H9 (cell line): ENCODE measurements around the gene ANKRD44. TPM values are rescaled to one million over a fixed set of nuclear protein-coding genes. Genes with fewer than 3 reads are reported as not detected.

ENCODE experiments used
- DNase-seq: peaks from one replicate; pipeline ENCODE4 v3.0.0-alpha.2; 2017
- H2AFZ ChIP-seq: one replicate; pipeline ENCODE4 v1.6.1; 2013; ENCODE audit warnings: mild to moderate bottlenecking, low read length, control low read depth, moderate library complexity
- H2AK5ac ChIP-seq: 2 replicates; pipeline ENCODE4 v1.6.1; 2013; ENCODE audit warnings: low read length, control low read depth, mixed read lengths; ENCODE audit not compliant: insufficient read length
- H2BK120ac ChIP-seq: one replicate; pipeline ENCODE4 v1.6.1; 2013; ENCODE audit warnings: low read depth, mild to moderate bottlenecking, low read length, control low read depth, inconsistent platforms; ENCODE audit not compliant: poor library complexity, severe bottlenecking
- H2BK12ac ChIP-seq: 2 replicates; pipeline ENCODE4 v1.6.1; 2013; ENCODE audit warnings: low read length, control low read depth, mixed read lengths, low read depth; ENCODE audit not compliant: insufficient read length
- H2BK15ac ChIP-seq: 2 replicates; pipeline ENCODE4 v1.6.1; 2013; ENCODE audit warnings: low read depth, low read length, control low read depth
- H2BK20ac ChIP-seq: one replicate; pipeline ENCODE4 v1.6.1; 2013; ENCODE audit warnings: low read depth, mild to moderate bottlenecking, low read length, control low read depth, inconsistent platforms; ENCODE audit not compliant: poor library complexity, severe bottlenecking
- H2BK5ac ChIP-seq: 2 replicates; pipeline ENCODE4 v1.6.1; 2013; ENCODE audit warnings: low read length, control low read depth, mixed read lengths; ENCODE audit not compliant: insufficient read length
- H3K14ac ChIP-seq: 2 replicates; pipeline ENCODE4 v1.6.1; 2013; ENCODE audit warnings: low read length, control low read depth; ENCODE audit not compliant: insufficient read depth
- H3K18ac ChIP-seq: 2 replicates; pipeline ENCODE4 v1.6.1; 2013; ENCODE audit warnings: low read depth, mild to moderate bottlenecking, mixed read lengths, low read length, control low read depth; ENCODE audit not compliant: insufficient read length
- H3K23ac ChIP-seq: 2 replicates; pipeline ENCODE4 v1.6.1; 2013; ENCODE audit warnings: low read length, control low read depth, mixed read lengths, low read depth; ENCODE audit not compliant: insufficient read length
- H3K23me2 ChIP-seq: 2 replicates; pipeline ENCODE4 v1.6.1; 2013; ENCODE audit warnings: low read depth, mild to moderate bottlenecking, mixed read lengths, low read length, control low read depth; ENCODE audit not compliant: insufficient read length, poor library complexity, severe bottlenecking
- H3K27ac ChIP-seq: 2 replicates; pipeline ENCODE4 v1.5.1; 2013; ENCODE audit warnings: low read length, control low read depth, mixed read lengths, low read depth; ENCODE audit not compliant: insufficient read length
- H3K27me3 ChIP-seq: 2 replicates; pipeline ENCODE4 v1.6.1; 2013; ENCODE audit warnings: low read length, control low read depth, inconsistent platforms; ENCODE audit not compliant: insufficient read depth
- H3K4ac ChIP-seq: 2 replicates; pipeline ENCODE4 v1.6.1; 2013; ENCODE audit warnings: low read depth, mild to moderate bottlenecking, control low read depth, inconsistent platforms, low read length, moderate library complexity
- H3K4me1 ChIP-seq: 2 replicates; pipeline ENCODE4 v1.6.1; 2013; ENCODE audit warnings: low read length, control low read depth, inconsistent platforms; ENCODE audit not compliant: insufficient read depth
- H3K4me2 ChIP-seq: 2 replicates; pipeline ENCODE4 v1.6.1; 2013; ENCODE audit warnings: low read length, control low read depth, mixed read lengths; ENCODE audit not compliant: insufficient read length, insufficient read depth
- H3K56ac ChIP-seq: 2 replicates; pipeline ENCODE4 v1.6.1; 2013; ENCODE audit warnings: low read depth, mild to moderate bottlenecking, mixed read lengths, low read length, control low read depth; ENCODE audit not compliant: insufficient read length
- H3K79me1 ChIP-seq: 2 replicates; pipeline ENCODE4 v1.6.1; 2013; ENCODE audit warnings: low read depth, mild to moderate bottlenecking, moderate library complexity, low read length, control low read depth, inconsistent platforms; ENCODE audit not compliant: insufficient read depth, poor library complexity, severe bottlenecking
- H3K79me2 ChIP-seq: 2 replicates; pipeline ENCODE4 v1.6.1; 2013; ENCODE audit warnings: low read length, control low read depth, inconsistent platforms; ENCODE audit not compliant: insufficient read depth
- H3K9ac ChIP-seq: 2 replicates; pipeline ENCODE4 v1.6.1; 2013; ENCODE audit warnings: low read length, control low read depth, mixed read lengths; ENCODE audit not compliant: insufficient read length; ENCODE audit errors: extremely low read depth
- H3K9me3 ChIP-seq: one replicate; pipeline ENCODE4 v1.6.1; 2013; ENCODE audit warnings: low read depth, low read length, inconsistent platforms; ENCODE audit not compliant: control insufficient read depth
- H3T11ph ChIP-seq: one replicate; pipeline ENCODE4 v1.6.1; 2013; ENCODE audit warnings: mild to moderate bottlenecking, low read length, control low read depth, inconsistent platforms
- H4K20me1 ChIP-seq: one replicate; pipeline ENCODE4 v1.6.1; 2013; ENCODE audit not compliant: control insufficient read depth, insufficient read length, insufficient read depth
- H4K5ac ChIP-seq: 2 replicates; pipeline ENCODE4 v1.6.1; 2013; ENCODE audit warnings: low read depth, mild to moderate bottlenecking, mixed read lengths, low read length, control low read depth; ENCODE audit not compliant: insufficient read length
- H4K8ac ChIP-seq: replicated peaks from 2 replicates; pipeline ENCODE4 v1.6.1; 2013; ENCODE audit warnings: low read length, control low read depth, mixed read lengths, low read depth; ENCODE audit not compliant: insufficient read length
- H4K91ac ChIP-seq: 2 replicates; pipeline ENCODE4 v1.6.1; 2013; ENCODE audit warnings: low read depth, mild to moderate bottlenecking, moderate library complexity, mixed read lengths, low read length, control low read depth; ENCODE audit not compliant: insufficient read length
- H3K27ac Mint-ChIP-seq, 3 experiments: 2 replicates in 2 of 3; 3 replicates in 1 of 3; pipeline ENCODE4 v1.8.0; 2020 to 2021; ENCODE audit warnings: mixed read lengths in 3 of 3, mild to moderate bottlenecking in 1 of 3, moderate library complexity in 1 of 3
- H3K27me3 Mint-ChIP-seq: 2 replicates; pipeline ENCODE4 v1.8.0; 2021; ENCODE audit warnings: low read depth, mild to moderate bottlenecking, moderate library complexity, mixed read lengths
- H3K36me3 Mint-ChIP-seq, 3 experiments: 2 replicates in 2 of 3; 3 replicates in 1 of 3; pipeline ENCODE4 v1.8.0; 2020 to 2021; ENCODE audit warnings: low read depth in 3 of 3, mixed read lengths in 3 of 3; ENCODE audit not compliant: insufficient read depth in 1 of 3
- H3K4me1 Mint-ChIP-seq, 2 experiments: 2 replicates each; pipeline ENCODE4 v1.8.0; 2020; ENCODE audit warnings: mixed read lengths in 2 of 2
- H3K4me3 Mint-ChIP-seq, 2 experiments: 2 replicates in 1 of 2; 3 replicates in 1 of 2; pipeline ENCODE4 v1.8.0; 2020 to 2021; ENCODE audit warnings: mild to moderate bottlenecking in 2 of 2, mixed read lengths in 2 of 2, moderate library complexity in 1 of 2
- H3K9me3 Mint-ChIP-seq, 2 experiments: 2 replicates in 1 of 2; 3 replicates in 1 of 2; pipeline ENCODE4 v1.8.0; 2020; ENCODE audit warnings: mild to moderate bottlenecking in 2 of 2, mixed read lengths in 2 of 2, moderate library complexity in 1 of 2
- CTCF ChIP-seq: fragments of 200-600 bp; sonication (generic); conservative IDR thresholded peaks from 3 replicates; pipeline ENCODE4 v1.8.0; 2021; ENCODE audit warnings: antibody characterized with exemption, mild to moderate bottlenecking
- WGBS: extraction: QIAGEN DNeasy Blood & Tissue Kit; methylation state at CpG from one replicate; pipeline ENCODE4 v1.1.7; 2013; ENCODE audit warnings: missing lambda C conversion rate, low lambda C conversion rate, mixed read lengths; ENCODE audit not compliant: insufficient read length; ENCODE audit errors: extremely low coverage; 5-methylcytosine and 5-hydroxymethylcytosine counted together
- total RNA-seq: library from RNA; stranded (reverse); gene quantifications from 2 replicates; pipeline ENCODE4 v1.2.1, GENCODE V29; 2021

Gene ANKRD44
- total RNA-seq, 1 experiment from 2014 or later, result 1.9 TPM

- H3K36me3 Mint-ChIP-seq, result no peaks in the 10 kb centered on the region
- no CpG with 5 or more reads among the region's 5 CpGs for WGBS
These were observed 267.8 kb downstream of the ANKRD44 start for GRCh38 chr2:197042739-197043196.

More at GRCh38 chr2:197042739-197043196, 267.8 kb downstream of the ANKRD44 start:
- H4K5ac ChIP-seq, result no peak overlapping the region
- H3K79me1 ChIP-seq, result no peaks in the 10 kb centered on the region
- no peak overlapping the region for H2AK5ac ChIP-seq
- H3K14ac ChIP-seq, result no peak overlapping the region
- no peak overlapping the region for H4K8ac ChIP-seq
- Mint-ChIP-seq H3K27ac (no peak overlapping the region), H3K27me3 (no peaks in the 10 kb centered on the region), H3K4me1 (no peaks in the 10 kb centered on the region), H3K9me3 (no peaks in the 10 kb centered on the region), H3K4me3 (no peak overlapping the region)
- no peaks in the 10 kb centered on the region for H3K79me2 ChIP-seq
- H3K4ac ChIP-seq, result no peak overlapping the region
- no peak overlapping the region for H3K18ac ChIP-seq
- H3K4me1 ChIP-seq, result no peaks in the 10 kb centered on the region
- H3T11ph ChIP-seq, result no peak overlapping the region
- no peak overlapping the region for H2AFZ ChIP-seq
- no peak overlapping the region for H3K9ac ChIP-seq
- no peak for DNase-seq
- no peaks in the 10 kb centered on the region for H3K27me3 ChIP-seq
- no peak for TF ChIP-seq CTCF
- no peak overlapping the region for H2BK20ac ChIP-seq
- no peak overlapping the region for H4K91ac ChIP-seq
- no peak overlapping the region for H2BK5ac ChIP-seq
- H3K23ac ChIP-seq, result no peak overlapping the region
- no peak overlapping the region for H2BK12ac ChIP-seq
- no peaks in the 10 kb centered on the region for H3K9me3 ChIP-seq
- no peaks in the 10 kb centered on the region for H4K20me1 ChIP-seq
- no peak overlapping the region for H3K4me2 ChIP-seq
- no peaks in the 10 kb centered on the region for H3K23me2 ChIP-seq
- H2BK120ac ChIP-seq, result no peak overlapping the region
- no peak overlapping the region for H3K27ac ChIP-seq
- no peak overlapping the region for H2BK15ac ChIP-seq
- no peak overlapping the region for H3K56ac ChIP-seq
